HUES48 (cell line): ENCODE data around the gene NDP.
"Not testable (repeated sequence)": the region's sequence is repeated elsewhere in the genome, so short reads cannot be mapped to it uniquely, and the experiment has no call there.

Experiments
- H3K27ac ChIP-seq: one replicate; pipeline ENCODE4 v1.7.0; 2013; ENCODE audit warnings: low read depth, low read length, inconsistent platforms
- H3K27me3 ChIP-seq: 2 replicates; pipeline ENCODE4 v1.6.1; 2013; ENCODE audit warnings: mild to moderate bottlenecking, low read length; ENCODE audit not compliant: control insufficient read depth, insufficient read depth
- H3K36me3 ChIP-seq: 2 replicates; pipeline ENCODE4 v1.6.1; 2013; ENCODE audit warnings: low read length; ENCODE audit not compliant: control insufficient read depth, insufficient read depth
- H3K4me1 ChIP-seq: 2 replicates; pipeline ENCODE4 v1.6.1; 2013; ENCODE audit warnings: mild to moderate bottlenecking, low read length; ENCODE audit not compliant: control insufficient read depth, insufficient read depth
- H3K4me3 ChIP-seq: 2 replicates; pipeline ENCODE4 v1.5.1; 2013; ENCODE audit warnings: mild to moderate bottlenecking, low read depth, low read length
- H3K9ac ChIP-seq: 2 replicates; pipeline ENCODE4 v1.6.1; 2013; ENCODE audit warnings: mild to moderate bottlenecking, low read depth, low read length, moderate library complexity
- H3K9me3 ChIP-seq: 2 replicates; pipeline ENCODE4 v1.6.1; 2013; ENCODE audit warnings: low read length; ENCODE audit not compliant: control insufficient read depth, insufficient read depth

The NDP gene

DNA sequence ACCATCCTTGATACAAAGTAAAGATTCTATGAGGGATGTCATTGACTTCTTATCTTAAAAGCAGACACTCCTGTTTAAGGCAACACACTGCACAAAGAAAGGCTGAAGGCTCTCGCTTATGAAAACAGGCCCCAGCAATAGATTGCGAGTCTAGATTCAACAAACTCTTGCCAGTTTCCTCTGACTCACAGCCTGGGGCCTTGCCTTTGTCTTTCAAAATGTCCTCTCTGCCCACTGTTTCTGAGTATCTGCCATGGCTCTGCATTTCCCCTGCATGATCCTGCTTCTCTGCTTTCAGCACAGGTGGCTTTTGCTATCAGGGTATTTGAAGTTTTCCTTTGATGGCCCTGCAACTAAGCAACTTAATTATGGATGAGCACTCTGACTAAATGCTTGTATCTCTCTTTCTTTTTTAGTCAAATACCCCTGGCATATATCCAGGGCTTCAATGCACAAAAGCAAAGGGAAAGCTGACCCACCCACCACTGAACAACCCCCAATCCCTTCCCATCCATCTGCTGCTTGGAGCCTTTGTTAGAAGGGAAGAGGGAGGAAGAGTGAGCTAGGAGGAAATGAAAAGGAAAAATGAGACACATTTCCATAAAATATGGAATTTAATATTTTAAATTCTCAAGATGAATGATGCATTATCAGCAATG is 32.2 kb downstream of the NDP start:
- Histone ChIP-seq H3K9ac (no peak overlapping the region), H3K4me1 (peaks cover 6% of the 10 kb centered on the region; the same call in 1 of the 2 replicates), H3K4me3 (no peak overlapping the region), H3K36me3 (no peaks in the 10 kb centered on the region), H3K27me3 (no peaks in the 10 kb centered on the region), H3K27ac (no peak overlapping the region), H3K9me3 (no peaks in the 10 kb centered on the region)

DNA sequence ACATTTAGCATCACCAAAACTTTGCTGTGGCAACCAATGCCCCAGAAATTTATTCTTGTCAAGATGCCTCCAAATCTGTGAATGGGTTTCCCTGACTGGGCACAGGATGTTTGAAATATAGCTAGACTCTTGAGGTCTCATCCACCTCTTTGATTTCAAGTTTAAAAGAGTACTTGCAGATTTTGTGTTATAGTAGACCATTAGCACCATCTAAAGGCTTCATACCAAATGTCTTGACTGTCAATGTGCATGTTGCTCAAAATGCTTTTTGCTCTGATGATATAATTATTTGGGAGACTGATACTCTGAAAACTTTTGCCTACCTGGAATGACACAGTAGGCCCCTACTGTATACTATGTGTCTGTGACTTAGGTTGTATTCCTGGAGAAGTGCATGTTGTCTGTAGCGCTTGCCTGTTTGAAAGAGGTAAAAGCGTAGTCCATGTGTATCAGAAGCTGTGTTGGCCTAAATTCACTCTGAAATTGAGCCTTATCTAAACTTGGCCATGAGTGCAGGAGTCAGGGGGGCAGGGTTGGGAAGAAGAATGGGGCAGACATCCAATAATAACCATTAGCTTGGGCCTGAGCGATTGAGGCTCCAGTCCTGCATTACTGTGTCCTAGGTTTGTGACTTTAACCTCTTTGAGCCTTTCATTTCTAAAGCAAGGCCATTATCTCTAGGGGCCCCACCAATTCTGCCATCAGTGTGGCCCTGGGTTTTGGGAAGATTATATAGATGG is 33.8 kb downstream of the NDP start:
- Histone ChIP-seq H3K9me3 (no peaks in the 10 kb centered on the region), H3K27me3 (no peaks in the 10 kb centered on the region), H3K36me3 (no peaks in the 10 kb centered on the region), H3K27ac (no peak overlapping the region), H3K9ac (no peak overlapping the region), H3K4me3 (no peak overlapping the region), H3K4me1 (peaks cover 6% of the 10 kb centered on the region; the same call in 1 of the 2 replicates)

DNA sequence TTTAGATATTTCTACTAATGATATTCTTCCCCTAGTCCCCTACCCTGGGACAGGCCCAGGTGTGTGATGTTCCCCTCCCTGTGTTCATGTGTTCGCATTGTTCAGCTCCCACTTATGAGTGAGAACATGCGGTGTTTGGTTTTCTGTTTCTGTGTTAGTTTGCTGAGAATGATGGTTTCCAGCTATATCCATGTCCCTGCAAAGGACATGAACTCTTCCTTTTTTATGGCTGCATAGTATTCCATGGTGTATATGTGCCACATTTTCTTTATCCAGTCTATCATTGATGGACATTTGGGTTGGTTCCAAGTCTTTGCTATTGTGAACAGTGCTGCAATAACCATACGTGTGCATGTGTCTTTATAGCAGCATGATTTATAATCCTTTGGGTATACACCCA is 51.2 kb downstream of the NDP start:
- not testable (repeated sequence) for H3K36me3 ChIP-seq, H3K4me1 ChIP-seq, H3K9me3 ChIP-seq

DNA sequence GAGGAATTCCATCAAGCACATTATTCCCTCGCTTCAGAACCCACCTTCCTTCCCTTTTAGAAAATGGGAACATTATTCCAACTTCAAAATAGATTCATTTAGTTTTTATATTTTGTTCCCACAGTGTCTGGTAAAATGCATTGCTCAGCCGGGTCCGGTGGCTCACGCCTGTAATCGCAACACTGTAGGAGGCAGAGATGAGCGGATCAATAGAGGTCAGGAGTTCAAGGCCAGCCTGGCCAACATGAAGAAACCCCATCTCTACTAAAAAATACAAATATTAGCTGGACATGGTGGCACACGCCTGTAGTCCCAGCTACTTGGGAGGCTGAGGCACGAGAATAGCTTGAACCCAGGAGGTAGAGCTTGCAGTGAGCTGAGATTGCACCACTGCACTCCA is 62.4 kb downstream of the NDP start:
- H3K4me3 ChIP-seq, H3K27me3 ChIP-seq, H3K27ac ChIP-seq, H3K4me1 ChIP-seq, H3K9me3 ChIP-seq, H3K36me3 ChIP-seq, H3K9ac ChIP-seq: not testable (repeated sequence)

More for the DNA sequence above, 51.2 kb downstream of the NDP start:
- not testable (repeated sequence) for H3K27ac ChIP-seq, H3K4me3 ChIP-seq, H3K9ac ChIP-seq, H3K27me3 ChIP-seq

DNA sequence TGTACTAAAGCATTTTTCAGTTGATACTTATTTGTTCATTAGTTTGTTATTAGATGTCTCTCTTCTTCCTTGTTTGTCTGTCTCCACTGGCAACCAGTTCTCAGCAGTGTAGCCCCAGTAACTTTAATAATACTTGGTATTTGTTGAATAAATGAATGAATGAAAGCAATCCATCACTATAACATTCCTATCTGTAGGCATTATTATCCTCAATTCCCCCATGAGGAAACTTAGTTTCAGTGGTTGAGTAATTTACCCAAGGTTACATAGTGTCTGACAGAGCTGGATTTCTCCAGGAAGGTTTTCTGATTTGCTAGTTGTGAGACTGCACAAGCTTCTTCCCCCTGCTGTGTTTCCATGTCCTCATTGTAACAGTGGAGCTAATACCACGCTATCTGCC is 63.2 kb downstream of the NDP start:
- Histone ChIP-seq H3K27me3 (no peaks in the 10 kb centered on the region), H3K4me3 (no peak overlapping the region), H3K27ac (no peak overlapping the region), H3K9ac (no peak overlapping the region), H3K9me3 (no peaks in the 10 kb centered on the region), H3K4me1 (no peaks in the 10 kb centered on the region), H3K36me3 (no peaks in the 10 kb centered on the region)

DNA sequence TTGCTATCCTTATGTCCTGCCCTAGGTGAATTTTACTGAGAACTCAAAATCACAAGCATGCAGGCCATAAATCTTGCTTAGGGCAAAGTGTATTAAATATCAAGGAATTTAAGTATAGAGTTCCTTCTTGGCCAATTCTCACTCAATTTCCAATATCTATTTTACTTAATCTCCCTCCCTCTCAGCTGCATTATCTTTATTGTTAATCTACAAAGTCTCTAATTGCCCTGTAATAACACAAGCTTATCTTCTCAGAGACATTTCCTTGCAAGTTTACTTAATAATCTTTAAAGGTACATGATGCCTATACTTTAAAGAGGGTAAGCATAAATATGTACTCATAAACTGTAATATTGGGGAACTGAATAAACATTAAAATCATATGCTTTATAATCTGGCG is 64.0 kb downstream of the NDP start:
- H3K36me3 ChIP-seq, result no peaks in the 10 kb centered on the region
- no peak overlapping the region for H3K4me3 ChIP-seq
- H3K27me3 ChIP-seq, result no peaks in the 10 kb centered on the region
- no peaks in the 10 kb centered on the region for H3K4me1 ChIP-seq
- no peak overlapping the region for H3K9ac ChIP-seq
- no peak overlapping the region for H3K27ac ChIP-seq
- no peaks in the 10 kb centered on the region for H3K9me3 ChIP-seq

DNA sequence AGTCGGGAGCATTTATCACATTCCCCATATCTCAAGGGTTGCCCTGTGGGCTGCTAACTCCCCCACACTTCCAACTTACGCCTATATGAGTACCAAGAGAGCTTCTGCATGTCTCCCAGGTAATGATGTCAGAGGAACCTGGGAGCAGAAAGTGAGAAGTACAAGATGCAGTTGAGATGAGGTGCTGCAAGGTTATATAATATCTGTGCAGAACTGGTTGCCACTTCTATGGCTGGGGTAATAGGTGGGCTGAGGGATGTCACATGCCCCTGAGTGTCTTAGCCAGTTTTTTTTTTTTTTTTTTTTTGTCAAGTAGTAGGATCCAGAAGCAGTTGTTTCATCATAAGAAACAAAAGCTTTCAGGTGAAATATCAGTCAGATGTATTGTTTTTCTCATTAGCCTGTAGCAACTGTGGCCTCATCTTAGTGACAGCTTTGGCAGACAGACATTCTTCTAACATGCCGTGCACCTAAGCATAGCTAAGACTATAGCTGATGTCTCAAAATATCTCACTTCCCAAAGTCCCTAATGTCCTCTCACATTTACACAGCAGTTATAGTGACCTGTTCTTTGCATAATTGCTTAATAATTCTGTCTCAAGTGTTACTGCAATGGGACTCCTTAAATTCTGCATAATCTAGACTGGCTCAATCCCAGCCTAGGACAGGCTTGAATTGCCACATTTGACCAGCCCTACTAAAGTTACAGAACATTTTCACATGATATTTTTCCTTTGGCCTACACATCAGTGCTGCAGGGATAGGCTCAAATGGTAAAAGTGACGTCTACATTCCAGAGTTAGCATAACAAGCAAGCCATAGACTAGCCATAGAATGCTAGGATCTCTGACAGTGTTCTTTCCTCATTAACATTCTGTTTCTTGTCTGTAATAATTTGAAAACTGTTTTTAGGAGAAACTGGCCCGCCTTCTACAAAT is 73.0 kb downstream of the NDP start:
- Histone ChIP-seq H3K4me3 (no peak overlapping the region), H3K4me1 (peaks cover 15% of the 10 kb centered on the region), H3K9me3 (no peaks in the 10 kb centered on the region), H3K27me3 (no peaks in the 10 kb centered on the region), H3K9ac (no peak overlapping the region; the same call in 1 of the 2 replicates), H3K36me3 (no peaks in the 10 kb centered on the region), H3K27ac (peak overlapping the region; percentile 69)
